ENCODE measurements around the gene BTBD19.
"Not testable (repeated sequence)": the region's sequence is repeated elsewhere in the genome, so short reads cannot be mapped to it uniquely, and the experiment has no call there.

BTBD19 gene

DNA sequence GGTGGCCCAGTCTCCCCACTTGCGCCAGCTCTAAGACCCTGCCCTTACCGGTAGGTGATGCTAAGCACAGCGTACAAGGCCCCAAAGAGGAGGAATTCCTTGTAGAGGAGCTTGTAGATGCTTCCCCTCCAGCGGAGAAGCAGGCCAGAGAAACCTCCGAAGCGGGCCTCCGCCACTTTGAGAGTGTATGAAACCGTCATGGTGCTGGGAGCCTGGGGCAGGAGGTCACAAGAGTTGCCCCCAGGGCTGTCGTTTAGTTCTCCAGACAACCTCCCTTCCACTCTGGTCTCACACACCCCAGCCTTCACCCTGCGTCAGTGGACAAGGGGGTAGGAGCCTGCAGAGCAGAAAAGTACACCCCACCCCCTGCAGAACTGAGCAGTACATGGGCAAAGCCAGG is 20.8 kb upstream of the BTBD19 start:
- DNase-seq = peak in 1 of 3 donors; percentile 13

DNA sequence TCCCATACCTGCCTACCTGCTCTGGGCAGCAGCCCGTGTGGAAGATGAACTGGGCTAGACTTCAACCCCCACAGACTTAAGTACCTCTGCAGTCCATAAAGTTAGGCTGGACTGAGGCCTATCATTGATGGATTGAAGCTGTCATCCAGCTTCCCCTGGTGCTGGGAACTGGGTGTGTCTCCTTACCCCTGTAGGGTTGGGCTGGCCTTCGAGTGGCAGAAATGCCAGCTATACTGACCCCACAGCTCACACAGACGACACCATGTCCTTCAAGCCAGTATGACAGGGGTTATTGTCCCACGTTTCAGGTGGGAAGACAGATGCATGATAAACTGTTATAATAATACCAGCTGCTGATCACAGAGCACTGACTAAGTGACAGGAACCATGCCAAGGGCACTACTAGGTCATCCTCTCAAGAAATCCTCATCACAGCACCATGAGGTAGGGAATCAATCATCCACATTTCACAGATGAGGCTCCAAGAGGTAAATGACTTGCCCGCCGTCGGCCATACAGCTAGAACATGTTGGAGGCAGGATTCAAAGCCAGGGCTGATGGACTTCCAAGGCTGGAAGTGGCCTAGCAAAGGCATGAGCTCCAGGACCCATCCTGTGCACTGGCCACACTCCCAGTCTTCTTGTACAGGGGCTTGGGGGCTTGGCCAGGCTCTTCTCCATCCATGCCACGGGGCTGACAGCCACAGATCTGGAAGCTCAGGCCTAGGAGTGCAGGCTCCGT is 20.0 kb upstream of the BTBD19 start, which contains the start of gene BEST4:
BEST4 (minus strand) TSS at position 51 of the 741 bp plus-strand sequence. CDS start 465 bp downstream, outside the sequence.
- DNase-seq = peak in 1 of 3 donors; percentile 16

GRCh38 chr1:44790968-44791801 is 17.1 kb upstream of the BTBD19 start:
- no peak for DNase-seq

GRCh38 chr1:44792736-44793502 is 15.4 kb upstream of the BTBD19 start:
- no peak for DNase-seq

DNA sequence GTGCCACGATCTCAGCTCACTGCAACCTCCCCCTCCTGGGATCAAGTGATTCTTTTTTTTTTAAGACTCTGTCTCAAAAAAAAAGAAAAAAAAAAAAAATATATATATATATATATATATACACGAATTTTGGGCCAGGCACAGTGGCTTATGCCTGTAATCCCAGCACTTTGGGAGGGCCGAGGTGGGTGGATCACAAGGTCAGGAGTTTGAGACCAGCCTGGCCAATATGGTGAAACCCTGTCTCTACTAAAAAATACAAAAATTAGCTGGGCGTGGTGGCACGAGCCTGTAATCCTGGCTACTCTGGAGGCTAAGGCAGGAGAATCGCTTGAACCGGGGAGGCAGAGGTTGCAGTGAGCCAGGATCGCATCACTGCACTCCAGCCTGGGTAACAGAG is 10.4 kb upstream of the BTBD19 start:
- DNase-seq = not testable (repeated sequence)

- DNase-seq = no peak
Measured at GRCh38 chr1:44798481-44799365, 9.6 kb upstream of the BTBD19 start.

GRCh38 chr1:44799770-44800584 is 8.3 kb upstream of the BTBD19 start, which contains the start of gene PLK3:
Gene PLK3, plus strand, starts transcription at chr1:44800377. Its CDS starts 87 bp downstream, at chr1:44800464.
- DNase-seq = peak; percentile 98 to 99 (median 99)

GRCh38 chr1:44801491-44802305 is 6.6 kb upstream of the BTBD19 start:
- DNase-seq = peak; percentile 85 to 90 (median 86)

DNA sequence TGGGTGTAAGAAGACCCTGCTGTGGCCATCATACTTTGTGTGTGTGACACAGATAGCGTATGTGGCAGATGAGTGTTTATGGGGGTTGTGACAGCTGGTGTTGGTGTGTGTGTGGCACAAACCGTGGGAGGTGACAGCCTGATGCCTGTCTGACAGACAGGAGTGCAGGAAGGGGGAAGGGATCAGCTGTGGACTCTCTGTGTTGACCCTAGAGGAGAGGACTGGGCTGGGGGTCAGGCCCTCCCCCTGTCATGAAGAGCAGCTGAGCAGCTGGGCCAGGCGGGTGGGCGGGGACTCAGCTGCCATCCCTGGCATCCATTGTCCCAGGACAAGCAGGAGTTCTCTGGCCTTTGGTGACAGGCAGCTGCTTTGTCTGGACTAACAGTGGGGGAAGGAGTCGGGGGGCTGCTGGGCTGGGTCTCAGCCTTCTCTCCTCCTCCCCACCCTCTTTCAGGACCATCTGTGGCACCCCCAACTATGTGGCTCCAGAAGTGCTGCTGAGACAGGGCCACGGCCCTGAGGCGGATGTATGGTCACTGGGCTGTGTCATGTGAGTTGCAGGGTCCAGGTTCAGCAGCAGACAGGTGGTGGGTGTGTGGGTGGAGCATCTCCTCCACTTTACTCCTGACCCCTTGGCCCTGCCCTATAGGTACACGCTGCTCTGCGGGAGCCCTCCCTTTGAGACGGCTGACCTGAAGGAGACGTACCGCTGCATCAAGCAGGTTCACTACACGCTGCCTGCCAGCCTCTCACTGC is 5.8 kb upstream of the BTBD19 start:
- peak in 1 of 3 donors; percentile 39 for DNase-seq

DNA sequence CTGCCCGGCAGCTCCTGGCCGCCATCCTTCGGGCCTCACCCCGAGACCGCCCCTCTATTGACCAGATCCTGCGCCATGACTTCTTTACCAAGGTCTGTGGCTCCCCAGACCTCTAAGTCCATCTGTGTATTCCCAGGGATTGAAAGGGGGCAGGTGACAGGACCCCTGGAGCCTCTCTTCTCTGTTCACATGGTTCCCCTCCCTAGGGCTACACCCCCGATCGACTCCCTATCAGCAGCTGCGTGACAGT is 5.3 kb upstream of the BTBD19 start:
- DNase-seq = no peak

DNA sequence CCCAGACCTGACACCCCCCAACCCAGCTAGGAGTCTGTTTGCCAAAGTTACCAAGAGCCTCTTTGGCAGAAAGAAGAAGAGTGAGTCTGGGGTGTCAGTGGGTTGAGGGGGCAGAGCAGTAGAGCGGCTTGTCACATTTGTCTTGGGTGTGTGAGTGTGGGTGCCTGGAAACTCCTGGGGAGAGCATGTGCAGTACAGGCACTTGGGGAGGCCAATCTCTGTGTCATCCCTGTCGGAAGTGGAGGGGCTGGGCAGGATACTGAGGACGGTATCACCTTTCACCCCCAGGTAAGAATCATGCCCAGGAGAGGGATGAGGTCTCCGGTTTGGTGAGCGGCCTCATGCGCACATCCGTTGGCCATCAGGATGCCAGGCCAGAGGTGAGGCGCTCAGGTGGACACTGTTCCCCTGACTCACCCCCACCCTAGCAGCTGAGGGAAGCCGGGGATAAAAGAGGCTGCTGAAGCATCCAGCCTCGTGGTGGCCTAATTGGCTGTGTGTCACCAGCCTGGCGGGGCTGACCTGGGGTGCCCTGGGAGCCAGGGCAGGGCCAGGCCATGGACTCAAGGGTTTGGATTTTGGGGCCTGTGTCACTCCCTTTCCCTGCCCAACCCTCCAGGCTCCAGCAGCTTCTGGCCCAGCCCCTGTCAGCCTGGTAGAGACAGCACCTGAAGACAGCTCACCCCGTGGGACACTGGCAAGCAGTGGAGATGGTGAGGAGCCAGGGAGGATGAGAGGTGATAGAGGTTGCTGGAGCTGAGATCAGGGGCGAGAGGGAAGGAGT is 4.8 kb upstream of the BTBD19 start:
- no peak for DNase-seq

DNA sequence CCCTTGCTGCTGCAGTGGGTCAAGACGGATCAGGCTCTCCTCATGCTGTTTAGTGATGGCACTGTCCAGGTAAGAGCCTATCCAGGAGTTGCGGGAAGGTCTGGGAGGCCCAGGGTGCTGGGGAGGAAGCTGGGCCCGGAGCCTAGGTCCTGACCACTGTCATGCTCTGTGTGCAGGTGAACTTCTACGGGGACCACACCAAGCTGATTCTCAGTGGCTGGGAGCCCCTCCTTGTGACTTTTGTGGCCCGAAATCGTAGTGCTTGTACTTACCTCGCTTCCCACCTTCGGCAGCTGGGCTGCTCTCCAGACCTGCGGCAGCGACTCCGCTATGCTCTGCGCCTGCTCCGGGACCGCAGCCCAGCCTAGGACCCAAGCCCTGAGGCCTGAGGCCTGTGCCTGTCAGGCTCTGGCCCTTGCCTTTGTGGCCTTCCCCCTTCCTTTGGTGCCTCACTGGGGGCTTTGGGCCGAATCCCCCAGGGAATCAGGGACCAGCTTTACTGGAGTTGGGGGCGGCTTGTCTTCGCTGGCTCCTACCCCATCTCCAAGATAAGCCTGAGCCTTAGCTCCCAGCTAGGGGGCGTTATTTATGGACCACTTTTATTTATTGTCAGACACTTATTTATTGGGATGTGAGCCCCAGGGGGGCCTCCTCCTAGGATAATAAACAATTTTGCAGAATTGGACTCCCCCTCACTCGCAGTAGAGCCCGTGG is 2.9 kb upstream of the BTBD19 start:
- DNase-seq = no peak

DNA sequence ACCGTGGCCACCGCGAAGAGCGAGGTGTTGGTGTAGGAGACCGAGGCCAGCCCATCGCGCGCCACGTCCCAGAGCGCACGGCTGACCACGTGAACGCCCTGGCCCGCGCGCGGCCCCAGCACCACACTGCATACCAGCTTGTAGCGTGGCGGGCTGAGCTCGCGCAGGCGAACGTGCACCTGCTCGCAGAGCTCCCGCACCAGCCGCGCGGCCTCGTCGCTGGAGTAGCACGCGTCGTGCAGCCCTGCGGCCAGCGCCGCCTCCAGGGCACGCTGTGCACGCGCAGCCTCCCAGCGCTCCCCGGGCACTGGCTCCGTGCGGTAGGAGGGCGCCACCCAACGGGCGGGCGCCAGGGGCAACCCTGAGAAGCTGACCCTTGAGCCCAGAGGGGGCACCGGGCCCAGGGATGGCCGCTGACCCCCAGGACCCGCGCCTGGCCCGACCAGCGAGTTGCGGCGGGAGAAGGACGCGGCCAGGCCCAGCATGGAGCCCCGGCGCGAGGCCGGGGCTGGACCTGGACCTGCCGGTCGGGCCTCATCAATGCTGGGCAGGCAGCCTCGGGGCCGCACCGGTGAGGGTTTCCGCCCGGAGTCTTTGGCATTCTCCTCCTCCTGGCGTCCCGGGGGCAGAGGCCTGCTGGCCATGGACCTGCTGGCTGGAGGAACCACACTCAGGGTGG is 2.2 kb upstream of the BTBD19 start:
- no peak for DNase-seq

GRCh38 chr1:44806704-44807363 is 1.5 kb upstream of the BTBD19 start, which contains the start of gene DYNLT4:
Gene DYNLT4, minus strand, starts transcription at chr1:44807351. Its CDS starts 683 bp downstream, at chr1:44806668.
- no peak for DNase-seq

GRCh38 chr1:44807364-44808062 is 810 bp upstream of the BTBD19 start:
- DNase-seq = peak; percentile 98 to 99 (median 99)

Data from suppressor macrophage treated with lipopolysaccharide for 1 hour (primary cell).